Measurements from ENCODE around the gene ADGRD1. TPM values are rescaled to one million over a fixed set of nuclear protein-coding genes. Genes with fewer than 3 reads are reported as not detected.

Gene ADGRD1
- total RNA-seq, 4 donors from 2014 or later: 28.2 to 52.4 (median 41.8) TPM

DNA sequence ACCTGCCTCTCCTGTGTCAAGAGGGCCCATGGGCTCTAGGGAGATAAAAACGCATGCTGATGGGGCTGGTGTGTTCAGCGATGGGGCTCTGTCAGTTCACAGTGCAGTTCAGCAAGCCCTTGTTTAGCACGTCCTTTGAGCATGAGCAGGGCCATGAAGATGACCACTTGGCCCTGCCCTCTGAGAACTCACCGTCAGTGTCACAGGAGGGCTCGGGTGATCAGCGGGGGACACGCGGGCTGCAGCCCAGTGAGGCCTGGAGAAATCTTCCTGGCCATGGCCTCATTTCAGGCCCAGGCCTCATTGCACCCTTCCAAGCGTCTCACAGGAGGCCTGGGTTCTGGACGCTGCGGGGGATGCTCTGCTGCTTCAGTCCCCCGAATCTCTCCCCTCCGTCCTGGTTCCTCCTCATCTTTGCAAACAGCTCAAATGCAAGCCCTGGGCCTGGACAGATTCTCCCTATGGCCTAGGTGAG lies 181.6 kb downstream of the ADGRD1 start:
- peaks cover 0 to 58% (median 53%) of the 10 kb centered on the region in 4 donors for H3K36me3 ChIP-seq
- WGBS: 89% methylated on average over 6 of the region's 13 CpGs
- no peaks in the 10 kb centered on the region for H3K27me3 ChIP-seq
- intact Hi-C loops (cut with DNase I): no loop called here
- no peaks in the 10 kb centered on the region for H3K9me3 ChIP-seq
- TF ChIP-seq EP300 (IDR thresholded peaks at IDR 0.05) (no peak), POLR2A (IDR thresholded peaks at IDR 0.05; ENCODE audit: low read depth) (no peak), POLR2AphosphoS5 (IDR thresholded peaks at IDR 0.05) (no peak)
- TF ChIP-seq, protein P1, sequence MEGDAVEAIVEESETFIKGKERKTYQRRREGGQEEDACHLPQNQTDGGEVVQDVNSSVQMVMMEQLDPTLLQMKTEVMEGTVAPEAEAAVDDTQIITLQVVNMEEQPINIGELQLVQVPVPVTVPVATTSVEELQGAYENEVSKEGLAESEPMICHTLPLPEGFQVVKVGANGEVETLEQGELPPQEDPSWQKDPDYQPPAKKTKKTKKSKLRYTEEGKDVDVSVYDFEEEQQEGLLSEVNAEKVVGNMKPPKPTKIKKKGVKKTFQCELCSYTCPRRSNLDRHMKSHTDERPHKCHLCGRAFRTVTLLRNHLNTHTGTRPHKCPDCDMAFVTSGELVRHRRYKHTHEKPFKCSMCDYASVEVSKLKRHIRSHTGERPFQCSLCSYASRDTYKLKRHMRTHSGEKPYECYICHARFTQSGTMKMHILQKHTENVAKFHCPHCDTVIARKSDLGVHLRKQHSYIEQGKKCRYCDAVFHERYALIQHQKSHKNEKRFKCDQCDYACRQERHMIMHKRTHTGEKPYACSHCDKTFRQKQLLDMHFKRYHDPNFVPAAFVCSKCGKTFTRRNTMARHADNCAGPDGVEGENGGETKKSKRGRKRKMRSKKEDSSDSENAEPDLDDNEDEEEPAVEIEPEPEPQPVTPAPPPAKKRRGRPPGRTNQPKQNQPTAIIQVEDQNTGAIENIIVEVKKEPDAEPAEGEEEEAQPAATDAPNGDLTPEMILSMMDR (IDR thresholded peaks at IDR 0.05): no peak
- DNase-seq (ENCODE audit: extremely low spot score): no peak
- no peak overlapping the region for H3K27ac ChIP-seq (replicated peaks in 1 of 4)
- H3K4me1 ChIP-seq: peaks cover 7 to 25% (median 19%) of the 10 kb centered on the region in 4 donors
- no peak overlapping the region for H3K4me3 ChIP-seq

DNA sequence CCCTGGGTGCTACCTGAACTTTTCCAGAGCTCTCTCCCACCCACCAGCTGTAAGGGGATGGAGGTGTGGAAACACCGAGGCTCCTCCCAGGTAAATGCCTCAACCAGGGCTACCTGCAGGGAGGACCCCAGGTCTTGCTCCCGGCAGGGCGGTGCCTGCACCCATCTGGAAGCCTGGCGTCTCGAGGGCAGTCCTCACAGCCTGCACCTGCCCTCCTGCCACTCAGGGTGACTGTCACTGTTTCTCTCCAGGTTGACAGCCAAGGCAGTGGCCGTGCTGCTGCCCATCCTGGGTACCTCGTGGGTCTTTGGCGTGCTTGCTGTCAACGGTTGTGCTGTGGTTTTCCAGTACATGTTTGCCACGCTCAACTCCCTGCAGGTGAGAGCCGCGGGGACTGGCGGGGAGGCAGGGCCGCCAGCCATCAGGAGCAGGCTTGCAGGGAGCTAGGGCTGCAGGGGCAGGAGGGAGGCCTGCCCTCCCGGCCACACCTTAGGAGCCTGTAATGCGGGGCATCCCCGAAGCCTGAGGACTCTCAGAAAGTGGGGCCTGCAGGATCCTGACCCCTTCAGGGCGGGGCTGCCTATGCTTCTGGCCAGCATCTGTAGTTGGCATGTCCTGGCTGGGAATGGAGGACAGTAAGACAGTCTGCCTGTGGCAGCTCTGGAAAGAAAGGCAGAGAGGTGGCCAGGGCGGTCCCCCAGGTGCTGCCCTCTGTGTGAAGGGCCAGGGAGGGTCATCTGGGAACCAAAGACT lies 182.3 kb downstream of the ADGRD1 start:
- peaks cover 0 to 58% (median 53%) of the 10 kb centered on the region in 4 donors for H3K36me3 ChIP-seq
- no peak overlapping the region for H3K4me3 ChIP-seq
- H3K27ac ChIP-seq (replicated peaks in 1 of 4): no peak overlapping the region
- H3K27me3 ChIP-seq: no peaks in the 10 kb centered on the region
- peaks cover 7 to 24% (median 19%) of the 10 kb centered on the region in 4 donors for H3K4me1 ChIP-seq
- intact Hi-C loops (cut with DNase I): no loop called here
- TF ChIP-seq POLR2A (IDR thresholded peaks at IDR 0.05; ENCODE audit: low read depth) (no peak), EP300 (IDR thresholded peaks at IDR 0.05) (no peak), POLR2AphosphoS5 (IDR thresholded peaks at IDR 0.05) (no peak)
- TF ChIP-seq, protein P1 (IDR thresholded peaks at IDR 0.05): no peak
- 87% methylated on average over 10 of the region's 19 CpGs for WGBS
- DNase-seq (ENCODE audit: extremely low spot score): no peak
- H3K9me3 ChIP-seq: no peaks in the 10 kb centered on the region

DNA sequence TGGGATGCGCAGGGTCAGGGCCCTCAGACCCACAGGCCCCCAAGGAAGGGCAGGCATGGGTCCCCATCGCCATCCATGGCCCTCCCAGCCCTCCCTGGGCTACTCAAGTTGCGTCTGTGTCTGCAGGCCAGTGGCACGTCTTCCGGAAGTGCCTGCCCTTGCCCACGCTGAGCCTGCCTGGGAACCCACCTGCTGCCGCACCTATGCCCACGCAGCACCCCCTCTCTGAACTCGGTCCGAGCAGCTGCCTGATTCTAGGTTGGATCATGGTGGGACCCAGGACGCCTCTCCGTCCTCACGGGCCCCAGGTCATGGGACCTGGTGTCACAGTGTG lies 182.8 kb downstream of the ADGRD1 start:
- intact Hi-C loops (cut with DNase I): no loop called here
- WGBS: 79% methylated on average over 3 of the region's 13 CpGs
- TF ChIP-seq EP300 (IDR thresholded peaks at IDR 0.05): no peak
- TF ChIP-seq, protein P1 (IDR thresholded peaks at IDR 0.05): no peak
- TF ChIP-seq POLR2AphosphoS5 (IDR thresholded peaks at IDR 0.05): no peak
- no peak for TF ChIP-seq POLR2A (IDR thresholded peaks at IDR 0.05; ENCODE audit: low read depth)
- H3K4me1 ChIP-seq: peaks cover 7 to 18% (median 13%) of the 10 kb centered on the region in 4 donors
- peaks cover 0 to 58% (median 53%) of the 10 kb centered on the region in 4 donors for H3K36me3 ChIP-seq
- no peaks in the 10 kb centered on the region for H3K9me3 ChIP-seq
- H3K27ac ChIP-seq (replicated peaks in 1 of 4): no peak overlapping the region
- H3K4me3 ChIP-seq: no peak overlapping the region
- no peak for DNase-seq (ENCODE audit: extremely low spot score)
- H3K27me3 ChIP-seq: no peaks in the 10 kb centered on the region

DNA sequence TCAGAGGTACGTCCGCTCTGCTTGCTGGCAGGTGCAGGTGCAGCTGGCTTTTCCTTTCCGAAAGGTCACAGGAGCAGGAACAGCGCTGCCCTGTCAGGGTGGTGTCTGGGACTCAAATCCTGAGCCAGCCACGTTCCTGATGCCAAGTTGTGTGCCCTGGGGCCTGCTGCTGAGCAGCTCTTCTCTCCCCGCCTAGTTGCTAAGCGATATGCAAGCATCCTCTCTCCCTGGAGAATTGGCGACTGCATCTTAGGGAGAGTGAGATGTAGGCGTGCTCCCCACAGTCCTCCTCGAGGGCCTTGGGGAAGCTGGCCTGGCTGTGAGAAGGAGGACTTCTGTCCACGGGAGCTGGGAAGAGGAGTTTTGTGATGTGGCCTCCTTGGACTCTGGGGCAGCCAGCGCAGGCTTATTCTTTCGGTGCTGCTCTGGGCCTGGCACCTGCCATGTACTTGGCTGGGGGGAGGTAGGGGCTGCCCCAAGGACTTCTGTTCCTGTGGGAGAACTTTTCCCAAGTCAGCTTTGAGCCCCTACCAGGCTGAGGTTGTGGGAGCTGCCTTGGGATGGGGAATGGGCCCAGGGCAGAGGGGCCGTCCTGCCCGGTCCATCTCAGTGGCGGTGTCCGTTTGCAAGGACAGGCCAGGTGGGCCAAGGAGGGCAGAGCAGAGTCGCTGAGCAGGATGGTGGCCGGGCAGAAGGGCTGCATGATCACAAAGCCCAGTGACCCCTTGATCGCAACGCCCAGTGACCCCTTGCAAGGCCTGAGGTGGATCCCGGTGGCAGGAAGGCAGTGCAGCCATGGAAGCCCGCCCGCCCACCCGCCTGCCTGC lies 183.5 kb downstream of the ADGRD1 start:
- Histone ChIP-seq H3K27ac (replicated peaks in 1 of 4) (no peak overlapping the region), H3K27me3 (no peaks in the 10 kb centered on the region), H3K36me3 (peaks cover 0 to 58% (median 53%) of the 10 kb centered on the region in 4 donors), H3K4me3 (no peak overlapping the region), H3K9me3 (no peaks in the 10 kb centered on the region), H3K4me1 (peaks cover 0 to 11% (median 6%) of the 10 kb centered on the region in 4 donors)
- intact Hi-C loops (cut with DNase I): no loop called here
- TF ChIP-seq POLR2AphosphoS5 (IDR thresholded peaks at IDR 0.05) (no peak), POLR2A (IDR thresholded peaks at IDR 0.05; ENCODE audit: low read depth) (no peak), EP300 (IDR thresholded peaks at IDR 0.05) (no peak)
- TF ChIP-seq, protein P1 (IDR thresholded peaks at IDR 0.05): no peak
- no peak for DNase-seq (ENCODE audit: extremely low spot score)
- 88% methylated on average over 11 of the region's 25 CpGs for WGBS

Measured in esophagus muscularis mucosa (tissue), 4 donors.